PC-3 (cell line): ENCODE results near the gene EQTN.

Source experiments
- EZH2 ChIP-seq: fragments of 300-600 bp; sonication (generic); IDR thresholded peaks from one replicate; pipeline ENCODE4 v1.6.1; 2017; ENCODE audit warnings: antibody characterized with exemption, mild to moderate bottlenecking, low read length; ENCODE audit not compliant: unreplicated experiment
- EZH2phosphoT487 ChIP-seq: fragments of 300-600 bp; sonication (generic); IDR thresholded peaks from 2 replicates; pipeline ENCODE4 v1.6.1; 2018; ENCODE audit warnings: mild to moderate bottlenecking, antibody characterized with exemption, low read length, borderline replicate concordance
- TF ChIP-seq, protein P1 (sequence below): fragments of 300-600 bp; sonication (generic); conservative IDR thresholded peaks from 2 replicates; pipeline ENCODE4 v1.5.1; 2017; ENCODE audit warnings: antibody characterized with exemption, low read depth, mild to moderate bottlenecking, low read length

DNA sequence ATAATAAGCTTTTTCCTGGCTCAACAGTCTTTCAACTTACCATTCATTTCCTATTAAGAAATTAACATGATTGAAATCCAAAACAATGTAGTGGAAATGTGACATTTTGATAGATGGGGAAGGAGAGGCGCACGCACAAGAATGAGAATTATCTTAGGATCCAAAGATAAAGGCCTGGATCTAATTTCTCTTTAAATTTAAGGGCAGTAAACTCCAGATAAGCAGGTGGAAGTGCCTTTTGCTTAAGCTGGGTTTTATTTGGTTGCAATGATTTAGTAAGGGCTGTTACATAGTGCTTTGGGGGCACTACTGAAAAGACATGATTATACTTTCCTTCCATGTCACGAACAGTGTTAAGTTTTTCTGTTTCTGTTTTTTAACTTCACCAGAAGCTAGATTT is 17.3 kb downstream of the EQTN start:
- TF ChIP-seq, protein P1, sequence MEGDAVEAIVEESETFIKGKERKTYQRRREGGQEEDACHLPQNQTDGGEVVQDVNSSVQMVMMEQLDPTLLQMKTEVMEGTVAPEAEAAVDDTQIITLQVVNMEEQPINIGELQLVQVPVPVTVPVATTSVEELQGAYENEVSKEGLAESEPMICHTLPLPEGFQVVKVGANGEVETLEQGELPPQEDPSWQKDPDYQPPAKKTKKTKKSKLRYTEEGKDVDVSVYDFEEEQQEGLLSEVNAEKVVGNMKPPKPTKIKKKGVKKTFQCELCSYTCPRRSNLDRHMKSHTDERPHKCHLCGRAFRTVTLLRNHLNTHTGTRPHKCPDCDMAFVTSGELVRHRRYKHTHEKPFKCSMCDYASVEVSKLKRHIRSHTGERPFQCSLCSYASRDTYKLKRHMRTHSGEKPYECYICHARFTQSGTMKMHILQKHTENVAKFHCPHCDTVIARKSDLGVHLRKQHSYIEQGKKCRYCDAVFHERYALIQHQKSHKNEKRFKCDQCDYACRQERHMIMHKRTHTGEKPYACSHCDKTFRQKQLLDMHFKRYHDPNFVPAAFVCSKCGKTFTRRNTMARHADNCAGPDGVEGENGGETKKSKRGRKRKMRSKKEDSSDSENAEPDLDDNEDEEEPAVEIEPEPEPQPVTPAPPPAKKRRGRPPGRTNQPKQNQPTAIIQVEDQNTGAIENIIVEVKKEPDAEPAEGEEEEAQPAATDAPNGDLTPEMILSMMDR, result no peak
- TF ChIP-seq EZH2 (no peak), EZH2phosphoT487 (no peak)
